Upper lobe of left lung (tissue), 4 donors: ENCODE measurements around the gene LGI2.

Source experiments
- CTCF ChIP-seq, 6 experiments: fragments of 450-650 bp in 4 of 6; fragments of 200-600 bp in 2 of 6; sonication (generic) in 2 of 6; IDR thresholded peaks; one replicate each; pipeline ENCODE4 v1.5.1; 2016 to 2019; ENCODE audit warnings: antibody characterized with exemption in 6 of 6
- EP300 ChIP-seq, 4 donors: sonication (generic); formaldehyde crosslinking; IDR thresholded peaks; one replicate each; pipeline ENCODE4 v1.5.1; 2017; ENCODE audit warnings: antibody characterized with exemption in 4 of 4, control low read depth in 2 of 4
- POLR2A ChIP-seq, 4 donors: fragments of 450-650 bp; IDR thresholded peaks; one replicate each; pipeline ENCODE4 v1.5.1; 2016 to 2017; ENCODE audit warnings: antibody characterized with exemption in 4 of 4, mild to moderate bottlenecking in 2 of 4

- TF ChIP-seq EP300 (IDR thresholded peaks at IDR 0.05), result no peak
- TF ChIP-seq CTCF (IDR thresholded peaks at IDR 0.05), result no peak
- no peak for TF ChIP-seq POLR2A (IDR thresholded peaks at IDR 0.05)
Measured at GRCh38 chr4:24968278-24968677, 62.5 kb downstream of the LGI2 start.
